Endothelial cell of umbilical vein (primary cell): ENCODE data around the gene RALBP1. TPM values are rescaled to one million over a fixed set of nuclear protein-coding genes. Genes with fewer than 3 reads are reported as not detected.

ENCODE experiments used
- BruUV-seq: library from RNA; stranded (reverse); fragments of 400-500 nt; replicated peaks from 2 replicates; lab custom pipeline; 2021; lab: Mats Ljungman, UMichigan
- CTCF ChIA-PET: fragments of 300-600, 350-600 bp; sonication (Branson Sonifier 250); formaldehyde crosslinking; loops from one replicate; lab custom pipeline; 2021; ENCODE audit warnings: antibody characterized with exemption, inconsistent platforms; lab: Charles Lee
- POLR2A ChIA-PET: fragments of 300-600, 350-600 bp; sonication (Branson Sonifier 250); formaldehyde crosslinking; loops from one replicate; lab custom pipeline; 2021; ENCODE audit warnings: antibody characterized with exemption, inconsistent platforms; lab: Charles Lee
- DNase-seq: peaks from one replicate; pipeline ENCODE4 v3.0.0-alpha.2; 2011; ENCODE audit warnings: low read depth, low spot score
- FAIRE-seq: peaks from 2 replicates; lab custom pipeline; 2011; peaks lifted over from hg19 to GRCh38; lab: Jason Lieb, UNC
- H2AFZ ChIP-seq: 2 replicates; pipeline ENCODE4 v1.6.0; 2012; ENCODE audit warnings: low read depth, low read length, control low read depth, inconsistent platforms
- H3K27ac ChIP-seq: 2 replicates; pipeline ENCODE4 v1.5.1; 2011; ENCODE audit warnings: low read depth, mild to moderate bottlenecking, control low read depth, low read length, moderate library complexity; ENCODE audit not compliant: insufficient read depth
- H3K27me3 ChIP-seq, 2 experiments: 2 replicates each; pipeline versions ENCODE4 v1.6.0 to v1.6.1; 2011; ENCODE audit warnings: low read length in 2 of 2, mixed read lengths in 1 of 2; ENCODE audit not compliant: control insufficient read depth in 2 of 2, insufficient read depth in 2 of 2
- H3K36me3 ChIP-seq, 2 experiments: 2 replicates in 1 of 2; 3 replicates in 1 of 2; pipeline ENCODE4 v1.5.1; 2011; ENCODE audit warnings: low read length in 2 of 2, mild to moderate bottlenecking in 1 of 2, moderate library complexity in 1 of 2; ENCODE audit not compliant: control insufficient read depth in 2 of 2, insufficient read depth in 2 of 2; ENCODE audit errors: extremely low read depth in 1 of 2
- H3K4me1 ChIP-seq: 3 replicates; pipeline ENCODE4 v1.5.1; 2011; ENCODE audit warnings: mild to moderate bottlenecking, low read length; ENCODE audit not compliant: control insufficient read depth, insufficient read depth; ENCODE audit errors: extremely low read depth
- H3K4me2 ChIP-seq: 2 replicates; pipeline ENCODE4 v1.6.1; 2011; ENCODE audit warnings: low read length, control low read depth, mixed read lengths; ENCODE audit not compliant: insufficient read depth
- H3K4me3 ChIP-seq, 3 experiments: fragments of 200-600 bp in 1 of 3; sonication (generic), shearing (Covaris generic) in 1 of 3; replicated peaks in 1 of 3; 2 replicates each; pipeline ENCODE4 v1.5.1; 2011 to 2016; ENCODE audit warnings: control low read depth in 3 of 3, low read length in 3 of 3, mild to moderate bottlenecking in 2 of 3, inconsistent platforms in 1 of 3, low read depth in 1 of 3, moderate library complexity in 1 of 3; ENCODE audit not compliant: insufficient read depth in 1 of 3
- H3K79me2 ChIP-seq: 2 replicates; pipeline ENCODE4 v1.6.0; 2012; ENCODE audit warnings: low read length, inconsistent platforms; ENCODE audit not compliant: control insufficient read depth, insufficient read depth
- H3K9ac ChIP-seq: replicated peaks from 2 replicates; pipeline ENCODE3; 2011; ENCODE audit warnings: low read length, control low read depth; ENCODE audit not compliant: insufficient read depth; ENCODE audit errors: extremely low read depth
- H3K9me1 ChIP-seq: replicated peaks from 3 replicates; pipeline ENCODE4 v1.6.0; 2011; ENCODE audit warnings: mild to moderate bottlenecking, low read length; ENCODE audit not compliant: control insufficient read depth, insufficient read depth; ENCODE audit errors: extremely low read depth
- H3K9me3 ChIP-seq: replicated peaks from 2 replicates; pipeline ENCODE4 v1.5.1; 2012; ENCODE audit warnings: low read length, inconsistent platforms; ENCODE audit not compliant: control insufficient read depth, insufficient read depth
- H4K20me1 ChIP-seq: replicated peaks from 2 replicates; pipeline ENCODE3; 2011; ENCODE audit warnings: mild to moderate bottlenecking, low read length; ENCODE audit not compliant: control insufficient read depth, insufficient read depth; ENCODE audit errors: extremely low read depth
- EZH2 ChIP-seq: IDR thresholded peaks from 2 replicates; pipeline ENCODE4 v1.6.1; 2012; ENCODE audit warnings: borderline replicate concordance, low read depth, mild to moderate bottlenecking, moderate library complexity, low read length, inconsistent platforms; ENCODE audit not compliant: severe bottlenecking
- FOS ChIP-seq: IDR thresholded peaks from 2 replicates; pipeline ENCODE4 v1.6.1; 2011; ENCODE audit warnings: mild to moderate bottlenecking, low read length, moderate library complexity, borderline replicate concordance; ENCODE audit not compliant: insufficient read depth
- GATA2 ChIP-seq: IDR thresholded peaks from 2 replicates; pipeline ENCODE4 v1.7.0; 2011; ENCODE audit warnings: low read depth, mild to moderate bottlenecking, moderate library complexity, mixed read lengths, low read length; ENCODE audit not compliant: insufficient read length, insufficient read depth
- JUN ChIP-seq: IDR thresholded peaks from 2 replicates; pipeline ENCODE4 v1.6.1; 2011; ENCODE audit warnings: borderline replicate concordance, low read depth; ENCODE audit not compliant: insufficient read length, insufficient read depth
- MYC ChIP-seq: IDR thresholded peaks from one replicate; pipeline ENCODE4 v1.6.1; 2011; ENCODE audit warnings: mild to moderate bottlenecking, low read depth, low read length
- POLR2A ChIP-seq: IDR thresholded peaks from 2 replicates; pipeline ENCODE4 v1.6.1; 2012; ENCODE audit warnings: low read depth, mild to moderate bottlenecking, control low read depth, low read length
- POLR2AphosphoS5 ChIP-seq: IDR thresholded peaks from 2 replicates; pipeline ENCODE4 v1.6.1; 2012; ENCODE audit warnings: low read depth, mild to moderate bottlenecking, control low read depth, low read length, moderate library complexity; ENCODE audit not compliant: insufficient read depth
- dilution Hi-C: fragments of 300-500 bp; cut with MboI; formaldehyde crosslinking; loops from one replicate; pipeline ENCODE4 v1.15.0; 2019; ENCODE audit warnings: low sequenced_read_pairs; ENCODE audit not compliant: extremely low pct_ligation_motif_present
- intact Hi-C: fragments of 100-400 bp; cut with micrococcal nuclease; formaldehyde crosslinking; loops from one replicate; pipeline ENCODE4 v1.10.0; 2022
- polyA plus RNA-seq, 4 experiments: library from polyadenylated mRNA; depleted of rRNA in 3 of 4; stranded (reverse) in 3 of 4; unstranded in 1 of 4; fragments of >200 nt; gene quantifications; 2 replicates each; pipeline versions ENCODE4 v1.2.1 to v1.2.3, GENCODE V29; 2011 to 2012; ENCODE audit warnings: missing spikeins in 1 of 4
- total RNA-seq: library from RNA; stranded (reverse); gene quantifications from 2 replicates; pipeline ENCODE4 v1.2.3, GENCODE V29; 2021
- TF ChIP-seq, protein P1 (sequence below): IDR thresholded peaks from 2 replicates; pipeline ENCODE4 v1.6.1; 2011; ENCODE audit not compliant: insufficient read depth, insufficient read length
- TF ChIP-seq, protein P2 (sequence below), 2 donors: IDR thresholded peaks; 1 replicate in 1 of 2; 2 replicates in 1 of 2; pipeline ENCODE4 v1.5.1; 2011; ENCODE audit warnings: low read length in 2 of 2, mild to moderate bottlenecking in 2 of 2, moderate library complexity in 2 of 2, control low read depth in 1 of 2, inconsistent platforms in 1 of 2, low read depth in 1 of 2; ENCODE audit not compliant: insufficient read depth in 1 of 2; ENCODE audit errors: extremely low read depth in 1 of 2

Gene RALBP1
- total and polyA plus RNA-seq, 2 donors (not counting 3 experiments of a cell fraction or from before 2014, with no cell fraction given): 55.8 to 68.4 TPM

DNA sequence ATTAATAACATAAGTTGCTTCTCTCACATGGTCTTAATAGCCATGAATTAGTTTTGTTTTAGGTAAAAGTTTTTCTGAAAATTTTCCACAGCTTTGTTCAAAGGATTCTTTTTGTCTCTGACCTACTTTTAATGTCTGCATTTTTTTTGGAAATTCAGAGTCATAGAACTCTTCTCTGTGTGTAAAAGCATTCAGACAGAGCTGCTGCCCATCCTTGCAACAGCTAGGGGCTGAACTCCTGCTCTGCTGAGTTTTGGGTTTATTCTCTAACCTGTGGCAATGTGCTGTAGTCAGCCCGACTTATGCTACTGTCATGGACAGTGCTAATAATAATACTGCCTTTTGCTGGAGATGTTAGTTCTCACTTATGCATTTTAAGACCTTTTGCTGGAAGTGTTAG is 44.1 kb downstream of the RALBP1 start:
- H2AFZ ChIP-seq: no peak overlapping the region
- CTCF ChIA-PET: interaction anchor here (1.0 to 1.6 kb wide), 2 partner anchors 56 to 126 kb away, joined by 3 read pairs; no protein-coding TSS in a partner anchor
- H3K9me3 ChIP-seq: no peaks in the 10 kb centered on the region
- TF ChIP-seq, protein P1, sequence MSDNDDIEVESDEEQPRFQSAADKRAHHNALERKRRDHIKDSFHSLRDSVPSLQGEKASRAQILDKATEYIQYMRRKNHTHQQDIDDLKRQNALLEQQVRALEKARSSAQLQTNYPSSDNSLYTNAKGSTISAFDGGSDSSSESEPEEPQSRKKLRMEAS: no peak
- TF ChIP-seq POLR2A (no peak), FOS (no peak), JUN (no peak), GATA2 (no peak), POLR2AphosphoS5 (no peak), EZH2 (no peak), MYC (no peak)
- TF ChIP-seq, protein P2, sequence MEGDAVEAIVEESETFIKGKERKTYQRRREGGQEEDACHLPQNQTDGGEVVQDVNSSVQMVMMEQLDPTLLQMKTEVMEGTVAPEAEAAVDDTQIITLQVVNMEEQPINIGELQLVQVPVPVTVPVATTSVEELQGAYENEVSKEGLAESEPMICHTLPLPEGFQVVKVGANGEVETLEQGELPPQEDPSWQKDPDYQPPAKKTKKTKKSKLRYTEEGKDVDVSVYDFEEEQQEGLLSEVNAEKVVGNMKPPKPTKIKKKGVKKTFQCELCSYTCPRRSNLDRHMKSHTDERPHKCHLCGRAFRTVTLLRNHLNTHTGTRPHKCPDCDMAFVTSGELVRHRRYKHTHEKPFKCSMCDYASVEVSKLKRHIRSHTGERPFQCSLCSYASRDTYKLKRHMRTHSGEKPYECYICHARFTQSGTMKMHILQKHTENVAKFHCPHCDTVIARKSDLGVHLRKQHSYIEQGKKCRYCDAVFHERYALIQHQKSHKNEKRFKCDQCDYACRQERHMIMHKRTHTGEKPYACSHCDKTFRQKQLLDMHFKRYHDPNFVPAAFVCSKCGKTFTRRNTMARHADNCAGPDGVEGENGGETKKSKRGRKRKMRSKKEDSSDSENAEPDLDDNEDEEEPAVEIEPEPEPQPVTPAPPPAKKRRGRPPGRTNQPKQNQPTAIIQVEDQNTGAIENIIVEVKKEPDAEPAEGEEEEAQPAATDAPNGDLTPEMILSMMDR (IDR thresholded peaks at IDR 0.05; ENCODE audit: extremely low read depth in 1 of 2, insufficient read depth in 1 of 2, low read depth in 1 of 2, low read length in 2 of 2): no peak
- DNase-seq (no peak), FAIRE-seq (no peak)
- H3K4me2 ChIP-seq: no peak overlapping the region
- dilution Hi-C loops (no loop called here), intact Hi-C loops (loop anchor here (5.0 to 10.0 kb wide), 4 partner anchors 42 to 382 kb away; partner anchors contain the start of genes ANKRD12 and RALBP1)
- no TSS peak for BruUV-seq
- H3K27ac ChIP-seq: no peak overlapping the region
- H3K36me3 ChIP-seq: no peaks in the 10 kb centered on the region
- no peak overlapping the region for H3K4me3 ChIP-seq
- no peaks in the 10 kb centered on the region for H4K20me1 ChIP-seq
- H3K9ac ChIP-seq: no peak overlapping the region
- H3K79me2 ChIP-seq: peaks cover 2% of the 10 kb centered on the region
- H3K9me1 ChIP-seq: no peaks in the 10 kb centered on the region
- H3K4me1 ChIP-seq: peaks cover 10% of the 10 kb centered on the region
- POLR2A ChIA-PET: no interaction called here
- no peaks in the 10 kb centered on the region for H3K27me3 ChIP-seq
